Erythroblast (primary cell): ENCODE results near the gene ADCK1.

ENCODE experiments used
- GATA1 ChIP-seq: IDR thresholded peaks from 2 replicates; pipeline ENCODE4 v1.6.1; 2011; ENCODE audit warnings: low read depth, mild to moderate bottlenecking, control low read depth, low read length, moderate library complexity
- POLR2A ChIP-seq: IDR thresholded peaks from 2 replicates; pipeline ENCODE4 v1.6.1; 2011; ENCODE audit warnings: mild to moderate bottlenecking, low read length

DNA sequence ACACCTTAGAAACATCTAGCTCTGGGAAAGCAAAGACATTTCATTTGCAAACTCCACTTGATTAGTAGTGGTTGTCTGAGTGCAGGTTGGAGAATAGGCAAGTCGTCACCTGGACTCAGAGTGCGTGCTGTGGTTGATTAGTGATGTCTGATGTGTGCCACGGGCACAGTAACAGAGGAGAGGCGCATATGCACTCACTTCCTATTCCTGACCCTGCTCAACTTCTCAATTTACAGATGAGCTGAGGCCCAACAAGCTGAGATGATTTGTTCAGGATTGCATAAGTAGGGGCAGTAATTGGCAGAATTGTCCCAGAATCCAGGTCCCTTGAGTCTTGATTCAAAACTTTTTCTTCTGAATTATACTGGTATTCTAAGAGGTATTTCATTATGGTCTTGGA lies 44.9 kb downstream of the ADCK1 start:
- TF ChIP-seq POLR2A: no peak
- TF ChIP-seq GATA1: no peak
